Activated CD8-positive, alpha-beta T cell treated with anti-CD3 and anti-CD28 coated beads for 36 hours (primary cell): ENCODE measurements around the gene PTPN1. TPM values are rescaled to one million over a fixed set of nuclear protein-coding genes. Genes with fewer than 3 reads are reported as not detected.
A peak's percentile ranks its signal among the peaks of the same experiment; 100 is the strongest.

Experiments used
- ATAC-seq: fragments of 200-7000 bp; cut with Tn5 transposase; one replicate; pipeline ENCODE4 v1.10.0; 2021; ENCODE audit warnings: mild to moderate bottlenecking, moderate library complexity
- CTCF ChIA-PET: fragments of 350-600 bp; sonication (Branson Sonifier 250); formaldehyde crosslinking; loops from one replicate; lab custom pipeline; 2021; ENCODE audit warnings: antibody characterized with exemption; lab: Charles Lee
- POLR2A ChIA-PET: fragments of 350-600 bp; sonication (Branson Sonifier 250); formaldehyde crosslinking; loops from one replicate; lab custom pipeline; 2021; ENCODE audit warnings: antibody characterized with exemption; lab: Charles Lee
- DNase-seq: peaks from one replicate; pipeline ENCODE4 v3.0.0-alpha.2; 2020
- H3K27ac Mint-ChIP-seq: one replicate; pipeline ENCODE4 v1.8.0; 2021; ENCODE audit warnings: mild to moderate bottlenecking, mixed read lengths
- H3K27me3 Mint-ChIP-seq: one replicate; pipeline ENCODE4 v1.8.0; 2021; ENCODE audit warnings: mixed read lengths
- H3K36me3 Mint-ChIP-seq: one replicate; pipeline ENCODE4 v1.8.0; 2021; ENCODE audit warnings: low read depth, mixed read lengths
- H3K4me1 Mint-ChIP-seq: one replicate; pipeline ENCODE4 v1.8.0; 2021; ENCODE audit warnings: low read depth, mixed read lengths
- H3K4me3 Mint-ChIP-seq: one replicate; pipeline ENCODE4 v1.8.0; 2021; ENCODE audit warnings: mild to moderate bottlenecking, moderate library complexity, mixed read lengths
- H3K9me3 Mint-ChIP-seq: one replicate; pipeline ENCODE4 v1.8.0; 2021; ENCODE audit warnings: mixed read lengths
- CTCF ChIP-seq: fragments of 200-600 bp; IDR thresholded peaks from one replicate; pipeline ENCODE4 v1.8.0; 2022; ENCODE audit warnings: antibody characterized with exemption, mild to moderate bottlenecking
- intact Hi-C: fragments of 100-400 bp; cut with micrococcal nuclease; formaldehyde crosslinking; loops from one replicate; pipeline ENCODE4 v1.10.0; 2022
- total RNA-seq, 2 experiments: library from RNA; stranded (reverse); gene quantifications; one replicate each; pipeline ENCODE4 v1.2.3, GENCODE V29; 2021

The PTPN1 gene
- total RNA-seq, 2 experiments from 2014 or later, result 65.1 to 66.6 TPM

GRCh38 chr20:50469176-50469723 is 40.9 kb upstream of the PTPN1 start:
- intact Hi-C loops, result no loop called here
- no peaks in the 10 kb centered on the region for H3K36me3 Mint-ChIP-seq
- H3K27me3 Mint-ChIP-seq, result no peaks in the 10 kb centered on the region
- no peak for ATAC-seq
- DNase-seq, result no peak
- H3K4me1 Mint-ChIP-seq, result peaks cover 8% of the 10 kb centered on the region
- no peak overlapping the region for H3K27ac Mint-ChIP-seq
- ChIA-PET CTCF (interaction anchor here (0.8 to 2.4 kb wide), 5 partner anchors 9 to 290 kb away, joined by 3 to 10 read pairs (median 4); no protein-coding TSS in a partner anchor), POLR2A (no interaction called here)
- H3K9me3 Mint-ChIP-seq, result no peaks in the 10 kb centered on the region
- no peak for TF ChIP-seq CTCF
- no peak overlapping the region for H3K4me3 Mint-ChIP-seq

- Mint-ChIP-seq H3K9me3 (no peaks in the 10 kb centered on the region), H3K4me3 (no peak overlapping the region), H3K27me3 (no peaks in the 10 kb centered on the region), H3K4me1 (peaks cover 8% of the 10 kb centered on the region), H3K27ac (no peak overlapping the region), H3K36me3 (no peaks in the 10 kb centered on the region)
- DNase-seq (no peak), ATAC-seq (no peak)
- ChIA-PET CTCF (interaction anchor here (0.8 to 2.4 kb wide), 7 partner anchors 9 to 291 kb away, joined by 3 to 10 read pairs (median 4); no protein-coding TSS in a partner anchor), POLR2A (no interaction called here)
- no peak for TF ChIP-seq CTCF
- intact Hi-C loops, result no loop called here
Observed at GRCh38 chr20:50469796-50470195, 40.4 kb upstream of the PTPN1 start.

GRCh38 chr20:50470264-50470858 is 39.8 kb upstream of the PTPN1 start:
- Mint-ChIP-seq H3K27me3 (no peaks in the 10 kb centered on the region), H3K4me1 (peaks cover 8% of the 10 kb centered on the region), H3K4me3 (no peak overlapping the region), H3K36me3 (no peaks in the 10 kb centered on the region), H3K9me3 (no peaks in the 10 kb centered on the region), H3K27ac (no peak overlapping the region)
- ChIA-PET CTCF (interaction anchor here (0.8 to 2.4 kb wide), 10 partner anchors 10 to 291 kb away, joined by 3 to 10 read pairs (median 4); no protein-coding TSS in a partner anchor), POLR2A (no interaction called here)
- DNase-seq (no peak), ATAC-seq (no peak)
- intact Hi-C loops, result no loop called here
- TF ChIP-seq CTCF, result no peak

GRCh38 chr20:50471231-50471630 is 39.0 kb upstream of the PTPN1 start:
- intact Hi-C loops, result no loop called here
- Mint-ChIP-seq H3K4me3 (no peak overlapping the region), H3K36me3 (no peaks in the 10 kb centered on the region), H3K27ac (no peak overlapping the region), H3K4me1 (peaks cover 10% of the 10 kb centered on the region), H3K27me3 (no peaks in the 10 kb centered on the region), H3K9me3 (no peaks in the 10 kb centered on the region)
- TF ChIP-seq CTCF, result no peak
- DNase-seq, result no peak
- peak; percentile 40 for ATAC-seq
- CTCF ChIA-PET, result interaction anchor here (0.8 to 1.6 kb wide), 5 partner anchors 13 to 281 kb away, joined by 3 to 4 read pairs (median 4); no protein-coding TSS in a partner anchor
- POLR2A ChIA-PET, result interaction anchor here (0.5 kb wide), 1 partner anchor 265 kb away, joined by 3 read pairs; no protein-coding TSS in a partner anchor
